Measurements from ENCODE around the gene NXPH3. TPM values are rescaled to one million over a fixed set of nuclear protein-coding genes. Genes with fewer than 3 reads are reported as not detected.
A peak's percentile ranks its signal among the peaks of the same experiment; 100 is the strongest.

NXPH3 gene
- total and polyA plus RNA-seq, 8 donors = 1.0 to 2.7 (median 1.2) TPM

DNA sequence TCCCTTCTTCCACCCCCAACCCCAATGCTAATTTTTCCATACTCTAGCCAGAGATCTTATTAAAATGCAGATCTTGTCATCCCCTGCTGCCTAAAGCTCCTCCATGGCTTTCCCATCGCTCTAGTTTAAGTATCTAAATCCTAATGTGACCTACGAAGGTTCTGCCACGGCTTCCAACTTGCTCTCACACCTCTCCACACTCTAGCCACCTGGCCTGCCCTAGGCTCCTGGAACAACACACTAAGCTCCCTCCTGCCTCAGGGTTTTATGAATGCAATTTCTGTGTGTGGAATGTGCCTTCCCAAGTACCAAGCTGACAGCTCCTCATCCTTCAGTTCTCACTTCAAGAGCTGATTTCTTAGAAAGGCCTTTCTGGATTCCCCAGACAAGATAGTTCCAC lies 16.6 kb downstream of the NXPH3 start:
- no peak for ATAC-seq
- TF ChIP-seq CTCF (IDR thresholded peaks at IDR 0.05) = no peak
- Histone ChIP-seq H3K27me3 (no peaks in the 10 kb centered on the region), H3K4me3 (no peak overlapping the region), H3K36me3 (peaks cover 0 to 32% of the 10 kb centered on the region in 2 donors), H3K9me3 (no peaks in the 10 kb centered on the region), H3K27ac (no peak overlapping the region), H3K4me1 (peaks cover 0 to 1% of the 10 kb centered on the region in 2 donors)
- DNase-seq = no peak
- intact Hi-C loops (cut with DNase I) = no loop called here

- Histone ChIP-seq H3K4me1 (peaks cover 0 to 19% of the 10 kb centered on the region in 2 donors), H3K27me3 (no peaks in the 10 kb centered on the region), H3K9me3 (no peaks in the 10 kb centered on the region), H3K36me3 (peaks cover 0 to 62% of the 10 kb centered on the region in 2 donors), H3K27ac (no peak overlapping the region), H3K4me3 (no peak overlapping the region)
- DNase-seq (no peak), ATAC-seq (no peak)
- intact Hi-C loops (cut with DNase I) = no loop called here
- no peak for TF ChIP-seq CTCF (IDR thresholded peaks at IDR 0.05)
Observed at GRCh38 chr17:49595328-49595727, 19.7 kb downstream of the NXPH3 start.

DNA sequence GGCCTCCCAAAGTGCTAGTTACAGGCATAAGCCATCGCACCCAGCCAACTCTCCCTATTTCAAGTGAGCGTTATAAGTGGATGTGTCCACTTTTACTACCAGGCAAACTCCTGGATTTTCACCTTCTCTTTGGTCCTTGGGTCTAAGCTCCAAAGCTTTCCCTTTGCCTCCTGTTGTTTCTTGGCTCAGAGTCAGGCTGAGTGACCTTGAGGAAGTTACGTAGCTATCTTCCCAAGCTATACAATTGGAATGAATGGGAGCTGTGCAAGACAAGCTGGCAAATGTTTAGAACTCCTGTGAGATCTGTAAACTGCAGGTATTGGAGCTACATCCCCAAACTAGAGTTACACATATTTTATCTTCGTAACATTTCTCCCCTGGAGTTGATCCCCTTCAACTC lies 20.3 kb downstream of the NXPH3 start:
- Histone ChIP-seq H3K9me3 (no peaks in the 10 kb centered on the region), H3K27ac (peak overlapping the region in 1 of 2 donors; percentile 15), H3K4me3 (no peak overlapping the region), H3K27me3 (no peaks in the 10 kb centered on the region), H3K36me3 (peaks cover 0 to 68% of the 10 kb centered on the region in 2 donors), H3K4me1 (peaks cover 0 to 19% of the 10 kb centered on the region in 2 donors)
- TF ChIP-seq CTCF (IDR thresholded peaks at IDR 0.05) = no peak
- ATAC-seq = no peak
- DNase-seq = no peak
- intact Hi-C loops (cut with DNase I) = no loop called here

GRCh38 chr17:49596613-49597244 lies 21.1 kb downstream of the NXPH3 start:
- no peak for DNase-seq
- Histone ChIP-seq H3K36me3 (peaks cover under 1 to 76% of the 10 kb centered on the region in 2 donors), H3K4me1 (peaks cover 0 to 19% of the 10 kb centered on the region in 2 donors), H3K27me3 (no peaks in the 10 kb centered on the region), H3K4me3 (no peak overlapping the region), H3K27ac (peak overlapping the region in 1 of 2 donors; percentile 53), H3K9me3 (no peaks in the 10 kb centered on the region)
- ATAC-seq = no peak
- intact Hi-C loops (cut with DNase I) = no loop called here
- no peak for TF ChIP-seq CTCF (IDR thresholded peaks at IDR 0.05)

DNA sequence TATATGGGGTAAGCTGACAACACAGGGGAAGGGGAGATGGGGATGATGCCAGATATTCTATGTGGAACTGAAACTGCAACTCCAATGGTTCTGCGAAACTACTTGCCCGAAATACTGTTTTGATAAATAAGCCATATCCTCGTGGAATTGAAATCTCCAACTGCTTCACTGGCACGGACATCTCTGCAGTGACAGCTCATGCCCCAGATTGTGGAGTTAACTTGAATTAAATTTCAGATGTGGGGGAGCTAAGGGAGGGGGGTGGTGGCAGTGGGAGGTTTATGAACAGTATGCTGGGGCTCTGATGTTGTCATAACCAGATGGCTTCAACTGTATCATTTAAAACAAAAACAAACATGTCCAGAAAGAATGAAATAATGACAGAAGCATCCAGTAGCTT lies 21.8 kb downstream of the NXPH3 start:
- Histone ChIP-seq H3K27ac (peak overlapping the region in 1 of 2 donors; percentile 53), H3K36me3 (peaks cover 3 to 82% of the 10 kb centered on the region in 2 donors), H3K27me3 (no peaks in the 10 kb centered on the region), H3K4me3 (no peak overlapping the region), H3K4me1 (peaks cover 0 to 19% of the 10 kb centered on the region in 2 donors), H3K9me3 (no peaks in the 10 kb centered on the region)
- DNase-seq (no peak), ATAC-seq (no peak)
- no peak for TF ChIP-seq CTCF (IDR thresholded peaks at IDR 0.05)
- intact Hi-C loops (cut with DNase I) = no loop called here
